Muscle layer of duodenum (tissue), 2 donors: ENCODE data around the gene ADCY3.

ENCODE experiments used
- H3K27ac ChIP-seq: one replicate; pipeline ENCODE4 v1.7.0; 2013; ENCODE audit warnings: mild to moderate bottlenecking, low read length
- H3K27me3 ChIP-seq: one replicate; pipeline ENCODE4 v1.7.0; 2013; ENCODE audit warnings: low read depth, mild to moderate bottlenecking, control low read depth, low read length
- H3K36me3 ChIP-seq, 2 donors: one replicate each; pipeline ENCODE4 v1.7.0; 2013; ENCODE audit warnings: low read length in 2 of 2, control low read depth in 1 of 2, mild to moderate bottlenecking in 1 of 2; ENCODE audit not compliant: insufficient read depth in 2 of 2, control insufficient read depth in 1 of 2
- H3K4me1 ChIP-seq, 2 donors: one replicate each; pipeline ENCODE4 v1.7.0; 2013; ENCODE audit warnings: low read length in 2 of 2, mild to moderate bottlenecking in 2 of 2, control low read depth in 1 of 2, moderate library complexity in 1 of 2; ENCODE audit not compliant: insufficient read depth in 2 of 2, control insufficient read depth in 1 of 2
- H3K4me3 ChIP-seq, 2 donors: one replicate each; pipeline ENCODE4 v1.7.0; 2013; ENCODE audit warnings: low read length in 2 of 2, low read depth in 1 of 2, mild to moderate bottlenecking in 1 of 2
- H3K9me3 ChIP-seq, 2 donors: one replicate each; pipeline ENCODE4 v1.7.0; 2013; ENCODE audit warnings: low read length in 2 of 2, control low read depth in 1 of 2, mild to moderate bottlenecking in 1 of 2; ENCODE audit not compliant: control insufficient read depth in 1 of 2
- donor health status: healthy.

The ADCY3 gene

GRCh38 chr2:24915796-24916195 lies 4.2 kb downstream of the ADCY3 start:
- H3K27ac ChIP-seq, result no peak overlapping the region
- peaks cover 0 to 29% of the 10 kb centered on the region in 2 donors for H3K4me1 ChIP-seq
- peaks cover 3% of the 10 kb centered on the region for H3K27me3 ChIP-seq
- H3K9me3 ChIP-seq, result no peaks in the 10 kb centered on the region
- no peak overlapping the region for H3K4me3 ChIP-seq
- H3K36me3 ChIP-seq, result no peaks in the 10 kb centered on the region

- Histone ChIP-seq H3K9me3 (no peaks in the 10 kb centered on the region), H3K27me3 (peaks cover 3% of the 10 kb centered on the region), H3K27ac (no peak overlapping the region), H3K4me1 (peaks cover 0 to 25% of the 10 kb centered on the region in 2 donors), H3K36me3 (no peaks in the 10 kb centered on the region), H3K4me3 (no peak overlapping the region)
These were observed 4.9 kb downstream of the ADCY3 start for GRCh38 chr2:24915175-24915574.

DNA sequence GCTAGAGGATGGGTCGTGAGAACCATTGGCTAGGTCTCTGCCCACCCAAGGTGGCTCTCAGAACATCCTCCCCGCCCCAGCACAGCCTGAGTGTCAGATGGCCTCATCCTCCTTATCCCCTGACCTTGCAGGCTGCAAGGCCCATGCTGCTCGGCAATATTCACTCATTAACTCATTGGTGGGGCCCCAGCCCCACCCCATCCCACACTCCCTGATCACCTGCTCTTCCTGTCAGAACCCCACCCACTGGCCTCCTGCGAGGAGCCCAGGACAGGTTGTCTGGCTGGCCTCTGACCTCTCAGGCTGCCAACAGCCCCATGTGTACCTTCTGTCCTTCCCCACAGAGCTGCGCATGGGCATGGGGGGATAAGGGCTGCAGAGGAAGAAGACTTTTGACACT lies 5.3 kb downstream of the ADCY3 start:
- H3K36me3 ChIP-seq, result no peaks in the 10 kb centered on the region
- no peak overlapping the region for H3K4me3 ChIP-seq
- H3K4me1 ChIP-seq, result peaks cover 0 to 25% of the 10 kb centered on the region in 2 donors

DNA sequence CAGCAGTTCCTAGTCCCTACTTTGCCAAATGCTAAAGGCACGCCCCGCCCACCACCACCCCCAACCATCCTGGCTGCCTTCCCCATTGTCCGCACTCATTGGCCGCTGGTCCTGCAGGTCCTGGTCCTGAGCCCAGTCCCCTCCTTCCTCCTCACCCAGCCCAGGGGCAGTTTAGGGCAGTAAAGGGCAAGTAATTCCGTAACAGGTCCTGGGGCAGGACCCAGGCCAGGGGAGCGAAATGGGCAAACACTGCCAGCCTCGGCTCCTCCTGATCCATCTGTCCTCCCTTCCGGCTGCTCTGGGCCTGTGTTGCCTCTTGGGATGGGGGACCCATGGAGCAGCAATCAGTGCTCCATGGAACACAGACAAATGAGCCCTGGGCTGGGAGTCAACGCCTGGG lies 6.1 kb downstream of the ADCY3 start:
- Histone ChIP-seq H3K27ac (no peak overlapping the region), H3K9me3 (peaks cover 0 to 4% of the 10 kb centered on the region in 2 donors), H3K36me3 (no peaks in the 10 kb centered on the region), H3K27me3 (peaks cover 3% of the 10 kb centered on the region), H3K4me1 (peaks cover 0 to 20% of the 10 kb centered on the region in 2 donors), H3K4me3 (no peak overlapping the region)

More for the DNA sequence above, 5.3 kb downstream of the ADCY3 start:
- H3K27ac ChIP-seq, result no peak overlapping the region
- H3K27me3 ChIP-seq, result peaks cover 3% of the 10 kb centered on the region
- peaks cover 0 to 4% of the 10 kb centered on the region in 2 donors for H3K9me3 ChIP-seq

DNA sequence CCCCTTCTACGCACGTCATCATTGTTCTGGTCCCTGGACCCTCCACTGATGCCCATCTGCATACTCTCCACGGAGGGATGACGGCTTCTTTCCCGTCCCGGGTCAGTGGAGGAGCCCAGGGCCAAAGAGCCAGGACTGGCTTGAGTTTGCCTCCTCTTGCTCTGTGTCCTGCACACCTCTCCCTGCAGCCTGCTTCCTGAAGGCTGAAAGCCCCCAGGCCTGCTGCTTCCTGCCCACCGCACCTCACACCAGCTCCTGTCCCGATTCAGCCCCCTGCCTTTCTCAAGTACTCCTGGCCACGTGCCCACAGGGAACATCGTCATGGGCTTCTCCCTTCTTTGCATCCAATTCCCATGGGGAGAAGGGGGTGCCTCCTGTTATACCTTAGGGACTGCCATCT lies 7.1 kb downstream of the ADCY3 start:
- Histone ChIP-seq H3K27me3 (peaks cover 1% of the 10 kb centered on the region), H3K9me3 (peaks cover 0 to 4% of the 10 kb centered on the region in 2 donors), H3K4me3 (no peak overlapping the region), H3K4me1 (peaks cover 0 to 11% of the 10 kb centered on the region in 2 donors), H3K27ac (no peak overlapping the region), H3K36me3 (no peaks in the 10 kb centered on the region)

DNA sequence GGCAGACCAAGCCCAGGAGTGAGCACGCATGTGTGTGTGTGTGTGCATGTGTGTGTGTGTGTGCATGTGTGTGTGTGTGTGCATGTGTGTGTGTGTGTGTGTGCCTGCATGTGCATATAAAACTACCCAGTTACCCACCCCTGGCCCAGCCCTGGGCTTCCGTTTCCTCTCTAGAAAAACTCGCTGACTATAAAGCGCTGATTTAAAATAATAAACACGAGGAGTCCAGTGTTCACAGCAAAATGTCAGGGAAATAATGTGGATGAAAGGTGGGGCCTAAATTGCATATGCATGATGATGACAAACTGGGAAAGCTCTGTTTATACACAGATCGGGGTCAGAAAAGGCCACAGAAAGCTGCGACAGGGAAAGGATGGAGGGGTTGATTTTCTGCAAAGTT lies 7.5 kb downstream of the ADCY3 start:
- peaks cover 0 to 4% of the 10 kb centered on the region in 2 donors for H3K9me3 ChIP-seq
- peaks cover 0 to 7% of the 10 kb centered on the region in 2 donors for H3K4me1 ChIP-seq
- no peaks in the 10 kb centered on the region for H3K27me3 ChIP-seq
- no peak overlapping the region for H3K27ac ChIP-seq
- H3K4me3 ChIP-seq, result no peak overlapping the region
- H3K36me3 ChIP-seq, result no peaks in the 10 kb centered on the region

GRCh38 chr2:24910245-24910644 lies 9.8 kb downstream of the ADCY3 start:
- peaks cover 0 to 4% of the 10 kb centered on the region in 2 donors for H3K9me3 ChIP-seq
- no peak overlapping the region for H3K27ac ChIP-seq
- no peak overlapping the region for H3K4me3 ChIP-seq
- peaks cover 0 to 5% of the 10 kb centered on the region in 2 donors for H3K4me1 ChIP-seq
- no peaks in the 10 kb centered on the region for H3K36me3 ChIP-seq
- no peaks in the 10 kb centered on the region for H3K27me3 ChIP-seq

- H3K36me3 ChIP-seq, result no peaks in the 10 kb centered on the region
- no peaks in the 10 kb centered on the region for H3K27me3 ChIP-seq
- H3K9me3 ChIP-seq, result peaks cover 0 to 4% of the 10 kb centered on the region in 2 donors
- no peak overlapping the region for H3K27ac ChIP-seq
- H3K4me1 ChIP-seq, result peaks cover 0 to 5% of the 10 kb centered on the region in 2 donors
- H3K4me3 ChIP-seq, result no peak overlapping the region
These were observed 10.4 kb downstream of the ADCY3 start for GRCh38 chr2:24909555-24910177.

DNA sequence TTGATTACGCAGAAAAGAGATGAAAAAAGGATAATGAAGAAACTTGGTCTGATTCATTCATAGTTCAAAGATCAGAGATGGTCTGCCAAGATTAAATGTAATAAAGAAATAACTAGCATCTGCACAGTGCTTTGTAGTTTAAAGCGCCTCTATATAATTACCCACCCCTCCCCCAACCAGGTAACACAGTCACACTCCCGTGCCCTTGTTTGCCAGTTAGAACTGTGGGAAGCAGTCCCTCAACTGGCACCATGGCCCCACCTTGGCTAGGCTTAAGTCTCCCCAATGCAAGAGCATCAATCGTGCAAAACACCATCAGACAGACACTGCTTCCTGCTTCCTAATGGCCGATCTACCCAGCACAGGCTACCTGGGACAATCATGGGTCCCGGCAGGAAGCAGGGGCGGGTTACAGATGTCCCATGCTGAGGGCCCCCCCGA lies 11.6 kb downstream of the ADCY3 start:
- Histone ChIP-seq H3K9me3 (peaks cover 0 to 4% of the 10 kb centered on the region in 2 donors), H3K27ac (no peak overlapping the region), H3K36me3 (no peaks in the 10 kb centered on the region), H3K27me3 (no peaks in the 10 kb centered on the region), H3K4me1 (peaks cover 0 to 3% of the 10 kb centered on the region in 2 donors), H3K4me3 (no peak overlapping the region)

DNA sequence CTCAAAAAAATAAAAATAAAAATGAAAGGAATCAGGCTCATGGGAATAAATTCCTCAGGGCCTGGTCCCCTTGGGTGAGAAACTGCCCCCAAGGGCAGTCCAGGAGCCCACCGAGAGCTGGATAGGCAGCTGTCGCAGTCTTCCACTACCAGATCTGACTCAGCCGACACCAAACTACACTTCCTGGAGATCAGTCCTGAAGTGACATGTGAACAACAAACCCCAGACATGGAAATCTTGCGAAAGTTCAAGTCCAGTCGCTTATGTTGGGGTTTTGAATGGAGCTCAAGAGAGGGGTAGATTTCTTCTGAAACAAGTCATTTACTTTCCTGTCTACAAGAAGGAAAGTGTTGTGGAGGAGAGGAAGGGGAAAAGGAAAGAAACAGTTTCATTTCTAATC lies 12.9 kb downstream of the ADCY3 start:
- Histone ChIP-seq H3K27me3 (no peaks in the 10 kb centered on the region), H3K36me3 (no peaks in the 10 kb centered on the region), H3K9me3 (peaks cover 0 to 4% of the 10 kb centered on the region in 2 donors), H3K4me1 (no peaks in the 10 kb centered on the region), H3K4me3 (no peak overlapping the region), H3K27ac (no peak overlapping the region)

DNA sequence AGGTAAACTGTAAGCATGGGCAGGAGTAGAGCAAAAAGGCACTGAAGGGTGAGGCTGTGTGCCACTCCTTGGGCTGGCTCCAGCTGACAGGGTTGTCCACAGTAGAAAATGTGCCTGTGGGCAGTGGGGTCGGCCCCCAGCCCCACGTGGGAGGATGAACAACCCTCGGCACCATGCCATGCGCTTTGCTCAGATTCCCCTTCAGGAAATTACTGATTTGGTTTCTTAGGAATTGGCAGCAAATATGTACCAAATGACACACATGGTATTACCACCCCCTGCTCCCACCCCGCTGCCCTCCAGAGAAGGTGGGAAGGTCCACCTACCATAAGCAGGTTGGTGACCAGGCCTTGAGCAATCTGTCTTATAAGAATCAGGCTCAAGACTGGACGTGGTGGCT lies 13.6 kb downstream of the ADCY3 start:
- H3K4me1 ChIP-seq, result no peaks in the 10 kb centered on the region
- no peak overlapping the region for H3K27ac ChIP-seq
- H3K27me3 ChIP-seq, result no peaks in the 10 kb centered on the region
- H3K4me3 ChIP-seq, result no peak overlapping the region
- H3K9me3 ChIP-seq, result peaks cover 0 to 4% of the 10 kb centered on the region in 2 donors
- no peaks in the 10 kb centered on the region for H3K36me3 ChIP-seq
